PC-3 (cell line): ENCODE results near the gene FSTL5.

Experiments used
- CTCF ChIP-seq: fragments of 300-600 bp; sonication (generic); conservative IDR thresholded peaks from 2 replicates; pipeline ENCODE4 v1.5.1; 2017; ENCODE audit warnings: antibody characterized with exemption, low read depth, mild to moderate bottlenecking, low read length
- EZH2 ChIP-seq: fragments of 300-600 bp; sonication (generic); IDR thresholded peaks from one replicate; pipeline ENCODE4 v1.6.1; 2017; ENCODE audit warnings: antibody characterized with exemption, mild to moderate bottlenecking, low read length; ENCODE audit not compliant: unreplicated experiment
- EZH2phosphoT487 ChIP-seq: fragments of 300-600 bp; sonication (generic); IDR thresholded peaks from 2 replicates; pipeline ENCODE4 v1.6.1; 2018; ENCODE audit warnings: mild to moderate bottlenecking, antibody characterized with exemption, low read length, borderline replicate concordance

- TF ChIP-seq EZH2 (no peak), CTCF (no peak), EZH2phosphoT487 (no peak)
These were observed 294.3 kb downstream of the FSTL5 start for GRCh38 chr4:161869511-161869910.
